HL-60 (cell line): ENCODE results near the gene FAM170B.

Source experiments
- DNase-seq, 2 experiments: peaks; one replicate each; pipeline ENCODE4 v3.0.0-alpha.2; 2010 to 2020; ENCODE audit warnings: low read depth in 1 of 2, low spot score in 1 of 2
- H3K27ac ChIP-seq: fragments of 250-450 bp; sonication (Bioruptor Pico); replicated peaks from 2 replicates; pipeline ENCODE4 v1.5.1; 2020; ENCODE audit warnings: mild to moderate bottlenecking, moderate library complexity
- H3K27me3 ChIP-seq: fragments of 250-450 bp; sonication (Bioruptor Pico); 2 replicates; pipeline ENCODE4 v1.5.1; 2021; ENCODE audit warnings: mild to moderate bottlenecking, moderate library complexity; ENCODE audit not compliant: insufficient read depth, poor library complexity, severe bottlenecking
- H3K4me3 ChIP-seq: replicated peaks from 2 replicates; pipeline ENCODE4 v1.5.1; 2011; ENCODE audit warnings: mild to moderate bottlenecking, control low read depth, low read length; ENCODE audit not compliant: insufficient read depth
- CTCF ChIP-seq: IDR thresholded peaks from one replicate; pipeline ENCODE4 v1.5.1; 2011; ENCODE audit warnings: low read length, control low read depth, inconsistent platforms; ENCODE audit not compliant: insufficient read depth
- GABPA ChIP-seq: IDR thresholded peaks from 2 replicates; pipeline ENCODE4 v1.6.1; 2012; ENCODE audit warnings: low read depth
- POLR2AphosphoS5 ChIP-seq: IDR thresholded peaks from 2 replicates; pipeline ENCODE4 v1.6.1; 2012; ENCODE audit warnings: low read depth
- REST ChIP-seq: IDR thresholded peaks from 2 replicates; pipeline ENCODE4 v1.6.1; 2012; ENCODE audit warnings: low read depth; ENCODE audit not compliant: insufficient replicate concordance
- SPI1 ChIP-seq: IDR thresholded peaks from 2 replicates; pipeline ENCODE4 v1.6.1; 2012; ENCODE audit warnings: low read depth, mild to moderate bottlenecking, borderline replicate concordance

The FAM170B gene

GRCh38 chr10:49111320-49111698, 22.5 kb downstream of the FAM170B start:
- Histone ChIP-seq H3K27ac (no peak overlapping the region), H3K4me3 (no peak overlapping the region), H3K27me3 (peaks cover 13% of the 10 kb centered on the region)
- no peak for TF ChIP-seq SPI1
- TF ChIP-seq CTCF, result no peak
- TF ChIP-seq POLR2AphosphoS5, result no peak
- TF ChIP-seq REST, result no peak
- TF ChIP-seq GABPA, result no peak
- DNase-seq, result no peak

DNA sequence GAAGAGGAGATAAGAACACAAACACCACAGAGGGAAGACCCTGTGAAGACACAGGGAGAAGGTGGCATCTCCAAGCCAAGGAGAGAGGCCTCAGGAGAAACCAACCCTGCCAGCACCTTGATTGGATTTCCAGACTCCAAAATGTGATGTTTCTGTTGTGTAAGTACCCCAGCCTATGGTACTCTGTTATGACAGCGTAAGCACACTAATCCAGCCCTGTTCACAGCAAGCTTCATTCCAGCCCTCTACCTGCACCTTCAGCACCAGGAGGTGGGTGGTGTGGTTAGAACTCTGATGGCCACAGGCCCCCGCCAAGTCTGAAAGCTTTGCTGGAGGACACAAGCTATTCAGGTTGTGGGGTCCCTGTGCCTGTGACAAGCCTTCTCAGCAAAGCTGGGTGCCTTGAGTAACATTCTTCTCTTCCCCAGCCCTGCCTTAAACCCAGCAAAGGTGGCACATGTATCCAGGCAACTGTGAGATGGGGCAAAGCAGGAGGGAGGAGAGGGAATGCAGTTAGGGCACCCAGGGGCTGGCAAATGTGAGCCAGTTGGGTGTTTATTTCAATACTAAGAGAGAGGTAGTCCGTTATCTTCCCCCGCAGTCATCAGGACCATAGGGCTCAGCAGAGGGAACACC, 23.0 kb downstream of the FAM170B start:
- no peak for DNase-seq
- Histone ChIP-seq H3K4me3 (no peak overlapping the region), H3K27ac (no peak overlapping the region), H3K27me3 (peaks cover 11% of the 10 kb centered on the region)
- TF ChIP-seq CTCF, result no peak
- TF ChIP-seq POLR2AphosphoS5, result no peak
- no peak for TF ChIP-seq REST
- TF ChIP-seq SPI1, result no peak
- no peak for TF ChIP-seq GABPA

GRCh38 chr10:49109669-49110340, 24.0 kb downstream of the FAM170B start:
- Histone ChIP-seq H3K27ac (no peak overlapping the region), H3K4me3 (no peak overlapping the region), H3K27me3 (peaks cover 6% of the 10 kb centered on the region)
- TF ChIP-seq REST (no peak), SPI1 (no peak), GABPA (no peak), POLR2AphosphoS5 (no peak), CTCF (no peak)
- DNase-seq, result no peak
